ENCODE measurements around the gene HACD2. TPM values are rescaled to one million over a fixed set of nuclear protein-coding genes. Genes with fewer than 3 reads are reported as not detected.

The HACD2 gene
- total and polyA plus RNA-seq, 9 of the 15 experiments (the other 6 are each of a cell fraction or from before 2014, with no cell fraction given), result 1.3 to 10.5 (median 3.8) TPM

DNA sequence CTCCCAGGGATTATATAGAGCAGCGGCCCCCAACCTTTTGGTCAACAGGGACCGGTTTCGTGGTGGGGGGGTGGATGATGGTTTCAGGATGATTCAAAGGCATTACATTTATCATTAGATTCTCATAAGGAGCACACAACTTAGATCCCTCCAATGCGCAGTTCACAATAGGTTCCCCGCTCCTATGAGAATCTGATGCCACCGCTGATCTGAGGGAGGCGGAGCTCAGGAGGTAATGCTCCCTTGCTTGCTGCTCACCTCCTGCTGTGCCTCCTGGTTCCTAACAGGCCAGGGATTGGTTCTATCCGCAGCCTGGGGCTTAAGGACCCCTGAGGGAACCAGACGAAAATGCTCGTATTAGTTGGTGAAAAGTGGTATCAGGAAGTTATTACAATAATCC is 1.3 kb upstream of the HACD2 start:
- WGBS (ENCODE audit: insufficient coverage, low coverage, missing lambda C conversion rate), result 5% methylated on average over 9 of the region's 10 CpGs
- TF ChIP-seq OTX1 (CRISPR knock-in tag; IDR thresholded peaks at IDR 0.05) (no peak), ELK3 (CRISPR knock-in tag; IDR thresholded peaks at IDR 0.05) (no peak), TSHZ1 (CRISPR knock-in tag; IDR thresholded peaks at IDR 0.05) (no peak), MTA3 (IDR thresholded peaks at IDR 0.05; ENCODE audit: borderline replicate concordance) (no peak), ETS2 (tag; IDR thresholded peaks at IDR 0.05; ENCODE audit: borderline replicate concordance, poor library complexity, severe bottlenecking) (no peak), MCM5 (IDR thresholded peaks at IDR 0.05; ENCODE audit: low read depth) (no peak), DEAF1 (CRISPR knock-in tag; IDR thresholded peaks at IDR 0.05) (no peak), CHD1 (IDR thresholded peaks at IDR 0.05; ENCODE audit: low read length) (no peak), ZNF561 (CRISPR knock-in tag; conservative IDR thresholded peaks at IDR 0.05) (no peak), CREB1 (IDR thresholded peaks at IDR 0.05) (no peak), CREB1 (CRISPR knock-in tag; IDR thresholded peaks at IDR 0.05) (no peak), POLR2AphosphoS5 (IDR thresholded peaks at IDR 0.05; ENCODE audit: control insufficient read depth, insufficient read depth, low read depth, low read length) (0 out of 2 replicates have a peak, but pooled peaks have one; percentile 23), SOX6 (IDR thresholded peaks at IDR 0.05) (no peak), TAF1 (IDR thresholded peaks at IDR 0.05; ENCODE audit: control insufficient read depth, extremely low read depth, insufficient read depth, low read length, severe bottlenecking) (peak; percentile 15), NRF1 (conservative IDR thresholded peaks at IDR 0.05 in 1 of 2, IDR thresholded peaks at IDR 0.05 in 1 of 2) (0 out of 4 replicates have a peak, but pooled peaks of 1 of the 2 experiments have one; percentile 32), ZNF239 (CRISPR knock-in tag; IDR thresholded peaks at IDR 0.05) (no peak)

More for the DNA sequence above, 1.3 kb upstream of the HACD2 start:
- POLR2A ChIA-PET, result interaction anchor here (0.6 to 1.9 kb wide), 2 partner anchors 9 to 713 kb away, joined by 4 to 6 read pairs; no protein-coding TSS in a partner anchor
- in situ Hi-C loops (cut with MboI), result no loop called here
- Histone ChIP-seq H3K9me3 (replicated peaks; ENCODE audit: control insufficient read depth, insufficient read depth, low read depth, low read length) (peaks cover 10% of the 10 kb centered on the region), H3K9me1 (ENCODE audit: control insufficient read depth, insufficient read depth, low read length) (no peaks in the 10 kb centered on the region), H3K9ac (ENCODE audit: insufficient read depth in 1 of 2, low read depth in 2 of 2, low read length in 2 of 2) (peak overlapping the region; percentile 65 to 88; a peak in 3 of 4 replicates), H3K4me1 (replicated peaks in 1 of 2; ENCODE audit: control insufficient read depth in 2 of 2, insufficient read depth in 2 of 2, low read length in 2 of 2) (peaks cover 4% of the 10 kb centered on the region in 2 experiments; a peak in 1 of 5 replicates), H3K4me3 (peak overlapping the region; percentile 85), H3K27me3 (ENCODE audit: control insufficient read depth in 2 of 2, insufficient read depth in 2 of 2, low read length in 2 of 2) (no peaks in the 10 kb centered on the region), H3K79me2 (ENCODE audit: control insufficient read depth, insufficient read depth, low read length) (peaks cover 19% of the 10 kb centered on the region), H3K27ac (ENCODE audit: extremely low read depth, low read depth, low read length) (peak overlapping the region; percentile 96), H2AFZ (ENCODE audit: low read depth, low read length) (peak overlapping the region; percentile 95), H4K20me1 (replicated peaks; ENCODE audit: control insufficient read depth, insufficient read depth, low read length) (no peaks in the 10 kb centered on the region), H3K36me3 (ENCODE audit: control insufficient read depth, insufficient read depth, low read length) (peaks cover 9% of the 10 kb centered on the region; the same call in 1 of the 3 replicates), H3K4me2 (ENCODE audit: insufficient read depth, low read length) (peak overlapping the region; percentile 89)
- peak; percentile 9 to 73 (median 14) for DNase-seq (ENCODE audit: extremely low read depth in 1 of 4, low spot score in 3 of 4)
- peak; percentile 77 for FAIRE-seq
- intact Hi-C loops (cut with micrococcal nuclease), result no loop called here
- CTCF ChIA-PET (ENCODE audit: low intra/inter-chr PET ratio), result no interaction called here
- BruUV-seq (replicated peaks), result no TSS peak
- peak; percentile 54 for ATAC-seq
